RWPE2 (cell line): ENCODE measurements around the gene CGB7.

Source experiments
- ATAC-seq: fragments of 200-7000 bp; cut with Tn5 transposase; 3 replicates; pipeline ENCODE4 v1.9.1; 2021; ENCODE audit warnings: low read depth
- DNase-seq: peaks from one replicate; pipeline ENCODE4 v3.0.0-alpha.2; 2020; ENCODE audit warnings: low spot score
- H3K27ac ChIP-seq: fragments of 450-650 bp; 2 replicates; pipeline ENCODE4 v1.5.1; 2017; ENCODE audit warnings: mild to moderate bottlenecking; ENCODE audit not compliant: poor library complexity, severe bottlenecking
- H3K27me3 ChIP-seq: fragments of 250-450 bp; sonication (Bioruptor Pico); 2 replicates; pipeline ENCODE4 v1.5.1; 2021; ENCODE audit warnings: mild to moderate bottlenecking, moderate library complexity; ENCODE audit not compliant: insufficient read depth, poor library complexity, severe bottlenecking
- H3K36me3 ChIP-seq: fragments of 250-450 bp; sonication (Bioruptor Pico); 2 replicates; pipeline ENCODE4 v1.5.1; 2020; ENCODE audit warnings: low read depth, mild to moderate bottlenecking, moderate library complexity
- H3K4me1 ChIP-seq: fragments of 250-450 bp; sonication (Bioruptor Pico); 2 replicates; pipeline ENCODE4 v1.5.1; 2021; ENCODE audit warnings: mild to moderate bottlenecking, moderate library complexity; ENCODE audit not compliant: insufficient read depth, poor library complexity, severe bottlenecking
- H3K4me3 ChIP-seq: fragments of 250-450 bp; sonication (Bioruptor Pico); 2 replicates; pipeline ENCODE4 v1.5.1; 2021; ENCODE audit warnings: mild to moderate bottlenecking, moderate library complexity; ENCODE audit not compliant: severe bottlenecking
- H3K9me3 ChIP-seq: fragments of 250-450 bp; sonication (Bioruptor Pico); 2 replicates; pipeline ENCODE4 v1.5.1; 2021; ENCODE audit warnings: mild to moderate bottlenecking, moderate library complexity; ENCODE audit not compliant: severe bottlenecking
- CTCF ChIP-seq: fragments of 450-650 bp; IDR thresholded peaks from one replicate; pipeline ENCODE4 v1.5.1; 2017; ENCODE audit warnings: mild to moderate bottlenecking, moderate library complexity; ENCODE audit not compliant: poor library complexity, severe bottlenecking

The CGB7 gene

GRCh38 chr19:49004964-49005614 is 52.5 kb downstream of the CGB7 start:
- ATAC-seq (no peak), DNase-seq (no peak)
- peaks cover 79% of the 10 kb centered on the region for H3K36me3 ChIP-seq
- no peaks in the 10 kb centered on the region for H3K27me3 ChIP-seq
- H3K9me3 ChIP-seq: no peaks in the 10 kb centered on the region
- no peak overlapping the region for H3K27ac ChIP-seq
- H3K4me1 ChIP-seq: no peaks in the 10 kb centered on the region
- TF ChIP-seq CTCF: no peak
- no peak overlapping the region for H3K4me3 ChIP-seq
